Activated T-cell treated with anti-CD3 and anti-CD28 coated beads, Interleukin-2, amount 50 U/mL, for 1 hour (primary cell): ENCODE measurements around the gene ATXN1.
"Not testable (repeated sequence)": the region's sequence is repeated elsewhere in the genome, so short reads cannot be mapped to it uniquely, and the experiment has no call there.

Experiments
- DNase-seq: peaks from one replicate; pipeline ENCODE4 v3.0.0-alpha.2; 2020

ATXN1 gene

DNA sequence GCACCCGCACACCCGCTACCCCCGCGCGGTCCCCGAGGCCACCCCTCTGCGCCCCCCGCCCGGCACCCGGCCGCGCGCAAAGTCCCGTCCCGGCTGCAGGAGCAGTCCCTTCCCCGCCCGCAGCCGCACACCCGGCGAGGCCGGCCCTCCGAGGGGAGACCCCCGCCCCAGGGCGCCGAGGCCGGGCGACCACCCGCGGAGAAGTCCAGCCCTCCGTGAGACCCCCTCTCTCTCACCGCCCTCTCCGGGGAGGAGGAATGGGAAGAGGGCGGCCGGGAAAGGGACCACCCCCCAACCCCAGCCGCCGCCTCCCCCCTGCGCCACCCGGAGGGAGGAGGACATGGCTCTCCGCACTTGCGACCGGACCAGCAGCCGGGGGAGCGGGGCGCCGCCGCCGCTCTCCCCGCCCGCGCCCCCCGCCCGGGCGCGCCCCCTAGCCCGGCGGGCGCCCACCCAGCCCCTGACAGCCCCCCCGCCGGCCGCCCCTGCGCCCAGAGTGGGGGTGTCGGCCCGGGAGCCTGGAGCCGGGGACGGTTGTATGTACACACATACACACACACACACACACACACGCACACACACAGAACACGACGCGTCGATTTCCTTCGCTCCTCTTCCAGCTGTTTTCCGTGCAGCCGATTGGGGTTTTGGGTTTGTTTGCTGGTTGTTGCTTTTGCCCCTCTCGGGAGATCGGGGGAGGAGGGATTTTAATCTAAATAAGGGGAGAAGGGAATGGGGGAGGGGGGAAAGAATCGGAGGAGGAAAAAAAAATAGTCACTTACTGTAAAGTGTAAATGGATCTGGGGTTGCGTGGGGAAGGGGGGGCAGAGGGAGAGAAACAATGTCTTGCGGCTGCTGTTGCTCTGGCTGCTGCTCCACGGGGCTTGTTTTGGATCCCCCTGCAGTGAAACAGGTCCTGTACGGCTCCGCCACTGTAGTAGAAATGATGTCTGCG is at the start of gene ATXN1:
Gene ATXN1, minus strand, starts transcription at position 945 of the 955 bp plus-strand sequence.
- peak; percentile 70 for DNase-seq

GRCh38 chr6:16810411-16810810 is 49.2 kb upstream of the ATXN1 start:
- DNase-seq: no peak

DNA sequence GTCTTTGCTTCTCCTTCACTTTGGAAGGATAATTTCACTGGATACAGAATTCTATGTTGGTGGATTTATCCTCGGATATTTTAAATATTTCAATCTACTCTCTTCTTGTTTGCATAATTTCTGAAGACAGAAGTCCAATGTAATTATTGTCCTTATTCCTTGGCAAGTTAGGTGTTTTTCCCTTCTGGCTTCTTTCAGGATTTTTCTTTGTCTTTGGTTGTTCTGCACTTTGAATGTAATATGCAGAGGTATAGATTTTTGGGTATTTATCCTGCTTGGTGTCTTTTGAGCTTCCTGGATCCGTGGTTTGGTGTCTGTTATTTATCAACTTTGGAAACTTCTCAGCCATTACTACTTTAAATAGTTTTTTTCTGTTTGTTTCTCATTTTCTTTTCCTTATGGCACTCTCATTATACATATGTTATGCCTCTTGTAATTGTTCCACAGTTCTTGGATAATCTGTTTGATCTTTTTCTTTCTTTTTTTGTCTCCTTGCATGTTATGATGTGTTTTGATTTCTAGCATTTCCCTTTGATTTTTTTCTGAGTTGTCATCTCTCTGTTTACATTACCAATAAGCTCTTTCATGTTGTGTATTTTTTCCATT is 48.6 kb upstream of the ATXN1 start:
- no peak for DNase-seq

DNA sequence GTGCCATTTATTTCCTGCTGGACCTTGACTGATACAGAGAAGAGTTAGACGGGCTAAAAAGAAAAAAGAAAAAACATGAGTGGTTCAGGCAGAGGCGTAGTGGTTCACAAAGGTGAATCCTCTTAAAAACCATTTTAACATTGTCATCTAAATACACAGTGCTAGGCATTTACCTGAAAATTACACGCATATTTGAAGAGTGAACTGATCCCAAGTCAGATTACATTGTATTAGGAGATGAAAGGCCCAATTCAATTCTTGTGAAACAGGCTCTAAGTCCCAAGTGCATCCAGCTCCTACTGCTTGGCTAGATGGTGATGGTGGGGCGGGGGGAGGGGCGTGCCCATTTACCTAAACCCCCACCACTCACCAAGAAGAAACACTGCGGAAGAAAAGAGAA is 46.7 kb upstream of the ATXN1 start:
- DNase-seq: no peak

DNA sequence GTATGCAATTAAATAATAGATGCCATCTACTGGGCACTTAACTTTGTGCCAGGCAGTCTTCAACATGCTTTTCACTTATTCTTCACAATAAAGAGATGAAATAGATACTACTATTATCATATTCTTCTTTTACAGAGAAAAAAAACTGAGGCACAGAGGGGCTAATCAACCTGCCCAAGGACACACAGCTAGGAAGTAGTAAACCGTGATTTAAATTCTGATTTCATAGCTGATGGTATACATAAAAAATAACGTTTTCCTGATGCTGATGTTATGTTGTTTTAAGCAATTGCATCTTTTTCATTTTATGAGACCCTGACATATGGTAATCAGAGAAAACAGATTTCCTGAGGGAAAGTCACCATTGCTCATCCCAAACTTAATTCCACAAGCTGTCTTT is 45.1 kb upstream of the ATXN1 start:
- no peak for DNase-seq

- DNase-seq: no peak
These were observed 44.1 kb upstream of the ATXN1 start for GRCh38 chr6:16805243-16805950.

DNA sequence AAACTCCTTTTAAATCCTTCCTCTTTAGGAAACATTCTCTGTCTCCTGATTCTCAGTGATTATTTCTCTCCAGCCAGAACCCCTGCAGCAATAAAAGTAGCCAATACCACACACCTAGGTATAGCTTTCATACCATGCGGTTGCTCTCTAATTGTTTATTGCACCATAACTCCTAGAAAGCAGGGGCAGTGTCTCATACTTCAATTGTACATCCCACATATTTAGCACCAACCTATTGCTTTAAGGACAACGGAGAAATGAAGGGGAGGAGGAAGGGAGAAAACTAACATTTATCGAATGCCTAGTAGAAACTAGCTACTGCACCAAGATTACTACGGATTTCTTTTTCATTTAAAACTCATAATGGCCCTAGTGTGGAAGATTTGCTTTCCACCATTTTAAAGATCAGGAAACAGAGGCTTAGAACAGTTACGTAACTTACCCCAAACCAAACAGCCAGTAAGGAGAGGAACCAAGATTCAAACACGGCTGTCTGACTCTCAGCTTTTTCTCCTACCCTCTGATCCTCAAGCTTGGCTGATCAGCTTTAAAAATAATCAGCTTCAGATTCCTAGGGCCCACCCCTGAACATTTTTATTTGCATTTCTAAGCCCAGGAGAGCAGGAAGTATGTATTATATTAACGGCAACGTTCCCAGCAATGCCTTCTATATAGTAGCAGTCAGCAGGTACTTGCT is 43.4 kb upstream of the ATXN1 start:
- DNase-seq: no peak

DNA sequence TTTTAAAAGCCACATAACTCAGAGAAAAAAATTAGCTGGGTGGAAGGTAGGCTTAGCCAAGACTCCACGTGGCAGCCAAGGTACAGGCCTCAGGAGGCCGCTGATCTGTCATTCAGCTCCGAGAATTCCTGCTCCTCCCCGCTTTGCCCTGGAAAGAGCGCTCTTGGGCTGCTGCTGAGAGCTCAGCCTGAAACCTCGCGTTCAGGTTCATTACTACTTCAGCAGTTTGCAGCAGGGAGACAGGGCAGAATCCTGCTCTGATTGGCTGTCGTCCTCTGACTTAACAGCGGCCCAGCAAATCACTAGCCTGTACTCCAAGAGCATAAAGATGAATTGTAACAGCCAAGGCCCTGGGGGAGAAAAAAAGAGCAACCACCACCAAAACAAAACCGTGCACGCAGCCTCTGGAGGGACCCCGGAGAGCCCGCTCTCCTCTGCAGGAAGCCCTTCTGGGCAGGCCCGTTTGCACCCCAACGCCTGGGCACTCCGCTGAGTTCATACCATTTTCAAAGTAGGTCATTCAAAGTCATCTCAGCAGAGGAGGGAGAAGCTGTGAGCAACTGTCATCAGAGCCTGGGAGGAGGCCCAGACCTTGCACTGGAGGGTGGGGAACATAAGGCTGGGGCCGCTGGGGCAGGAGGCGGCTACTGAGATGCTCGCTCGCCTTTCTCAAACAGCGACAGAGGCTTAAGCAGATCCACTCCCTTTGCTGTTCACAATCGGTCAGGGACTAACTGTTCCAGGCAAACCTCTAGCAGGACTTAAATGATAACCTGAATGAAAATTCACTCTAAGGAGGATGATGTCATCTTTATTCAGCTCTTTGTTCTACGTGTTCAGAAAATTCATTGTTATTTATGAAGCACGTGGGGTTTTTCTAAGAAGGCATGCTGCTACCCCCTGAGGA is 42.3 kb upstream of the ATXN1 start:
- DNase-seq: no peak

DNA sequence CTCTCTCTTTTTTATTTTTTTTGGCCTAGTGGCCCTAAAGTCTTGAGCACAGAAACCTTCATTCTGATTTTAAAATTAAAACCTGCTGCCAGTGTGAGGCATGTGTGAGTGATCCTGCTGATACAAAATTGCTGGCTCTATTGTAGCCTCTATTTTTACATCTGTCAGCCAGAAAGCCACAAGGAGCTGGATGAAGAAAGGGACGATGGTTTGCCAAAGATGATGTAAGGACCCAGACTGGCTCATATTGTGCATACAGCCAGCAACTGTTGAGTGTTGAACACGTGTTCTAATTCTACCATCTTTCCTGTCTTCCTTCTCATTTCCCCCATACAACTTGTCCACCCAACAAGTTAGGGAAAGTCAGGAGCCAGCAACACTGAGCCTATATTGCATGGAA is 40.8 kb upstream of the ATXN1 start:
- DNase-seq: no peak

GRCh38 chr6:16800942-16801341 is 39.7 kb upstream of the ATXN1 start:
- no peak for DNase-seq

GRCh38 chr6:16800341-16800740 is 39.1 kb upstream of the ATXN1 start:
- no peak for DNase-seq

GRCh38 chr6:16799279-16800193 is 38.3 kb upstream of the ATXN1 start:
- DNase-seq: no peak

GRCh38 chr6:16793828-16794412 is 32.7 kb upstream of the ATXN1 start:
- no peak for DNase-seq

- DNase-seq: no peak
These were observed 28.2 kb upstream of the ATXN1 start for GRCh38 chr6:16789329-16790038.

DNA sequence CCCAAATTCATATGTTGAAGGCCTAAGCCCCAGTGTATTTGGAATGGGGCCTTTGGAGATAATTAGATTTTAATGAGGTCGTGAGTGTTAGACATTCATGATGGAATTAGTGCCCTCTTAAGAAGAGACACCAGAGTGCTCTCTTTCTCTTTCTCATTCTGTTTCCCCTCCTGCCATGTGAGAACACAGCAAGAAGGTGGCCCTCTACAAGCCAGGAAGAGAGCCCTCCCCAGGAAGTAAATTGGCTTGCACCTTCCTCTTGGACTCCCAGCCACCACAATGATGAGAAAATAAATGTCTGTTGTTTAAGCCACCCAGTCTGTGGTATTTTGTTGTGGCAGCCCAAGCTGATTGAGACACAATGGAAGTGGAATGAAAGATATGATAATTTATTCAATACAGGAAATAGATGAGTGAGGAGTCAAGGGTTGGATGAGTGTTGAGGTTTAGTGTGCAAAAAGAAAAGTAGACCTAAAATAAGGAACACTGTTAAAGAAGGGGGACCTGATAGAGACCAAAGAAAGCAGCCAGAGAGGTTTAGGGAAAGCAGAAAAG is 25.9 kb upstream of the ATXN1 start:
- DNase-seq: no peak

GRCh38 chr6:16785496-16785895 is 24.2 kb upstream of the ATXN1 start:
- no peak for DNase-seq

- not testable (repeated sequence) for DNase-seq
These were observed 23.7 kb upstream of the ATXN1 start for GRCh38 chr6:16784957-16785356.

DNA sequence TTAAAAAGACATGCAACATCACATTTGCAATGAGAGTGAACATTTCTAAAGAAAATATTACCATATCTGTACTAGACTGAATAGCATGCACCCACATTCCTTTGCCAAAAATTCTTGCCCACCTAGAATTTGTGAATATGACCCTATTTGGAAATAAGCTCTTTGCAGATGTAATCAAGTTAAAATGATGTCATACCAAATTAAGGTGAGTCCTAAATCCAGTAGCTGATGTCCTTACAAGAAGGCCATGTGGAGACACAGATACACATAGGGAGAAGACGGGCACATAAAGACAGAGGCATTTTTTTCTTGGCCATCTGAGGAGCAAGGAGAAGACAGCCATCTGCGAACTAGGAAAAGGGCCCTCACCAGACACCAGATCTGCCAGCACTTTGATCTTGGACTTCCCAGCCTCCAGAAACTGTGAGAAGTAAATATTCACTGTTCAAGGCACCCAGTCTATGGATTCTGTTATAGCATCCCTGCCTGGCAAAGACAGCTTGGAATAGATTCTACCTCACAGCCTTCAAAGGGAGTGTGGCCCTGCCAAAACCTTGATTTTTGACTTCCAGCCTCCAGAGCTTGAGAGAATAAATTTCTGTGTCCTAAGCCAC is 22.8 kb upstream of the ATXN1 start:
- no peak for DNase-seq

DNA sequence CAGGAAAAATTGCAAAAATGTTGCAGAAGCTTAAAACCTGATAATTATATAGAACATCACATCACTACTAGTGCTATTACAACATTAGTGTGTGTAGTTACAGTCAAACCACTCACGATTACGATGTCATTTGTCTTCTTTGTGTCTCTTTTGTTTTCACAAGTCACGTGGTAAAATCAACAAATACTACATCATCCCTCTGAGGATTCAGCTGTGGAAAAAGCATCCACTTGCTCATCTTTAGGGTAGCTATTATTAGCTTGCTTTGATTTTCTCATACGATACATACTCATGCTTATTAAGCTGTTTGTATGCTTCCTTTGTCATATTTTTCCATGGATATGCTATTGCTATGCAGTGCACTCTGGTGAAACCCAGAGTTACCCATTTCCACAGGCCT is 22.2 kb upstream of the ATXN1 start:
- no peak for DNase-seq
